ENCODE data around the gene SLC35G1.

Gene SLC35G1

DNA sequence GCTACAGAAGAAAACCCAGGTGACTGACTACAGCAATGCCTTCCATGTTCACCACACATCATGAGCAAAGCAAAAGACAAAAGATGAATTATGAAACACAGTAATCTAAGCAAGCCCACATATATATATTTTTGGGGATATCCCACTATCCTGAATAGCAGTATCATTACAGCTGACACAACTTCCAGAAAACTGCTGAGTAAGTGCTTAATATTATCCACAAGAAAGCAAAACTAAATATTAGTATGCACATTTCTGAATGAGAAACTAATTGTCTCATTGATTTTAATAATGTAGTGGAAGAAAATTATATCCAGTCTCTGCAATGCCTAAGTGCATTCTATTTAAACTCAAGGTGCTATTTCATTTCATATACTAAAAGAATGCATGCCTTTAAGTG, 14.5 kb upstream of the SLC35G1 start:
- no peak for DNase-seq

DNA sequence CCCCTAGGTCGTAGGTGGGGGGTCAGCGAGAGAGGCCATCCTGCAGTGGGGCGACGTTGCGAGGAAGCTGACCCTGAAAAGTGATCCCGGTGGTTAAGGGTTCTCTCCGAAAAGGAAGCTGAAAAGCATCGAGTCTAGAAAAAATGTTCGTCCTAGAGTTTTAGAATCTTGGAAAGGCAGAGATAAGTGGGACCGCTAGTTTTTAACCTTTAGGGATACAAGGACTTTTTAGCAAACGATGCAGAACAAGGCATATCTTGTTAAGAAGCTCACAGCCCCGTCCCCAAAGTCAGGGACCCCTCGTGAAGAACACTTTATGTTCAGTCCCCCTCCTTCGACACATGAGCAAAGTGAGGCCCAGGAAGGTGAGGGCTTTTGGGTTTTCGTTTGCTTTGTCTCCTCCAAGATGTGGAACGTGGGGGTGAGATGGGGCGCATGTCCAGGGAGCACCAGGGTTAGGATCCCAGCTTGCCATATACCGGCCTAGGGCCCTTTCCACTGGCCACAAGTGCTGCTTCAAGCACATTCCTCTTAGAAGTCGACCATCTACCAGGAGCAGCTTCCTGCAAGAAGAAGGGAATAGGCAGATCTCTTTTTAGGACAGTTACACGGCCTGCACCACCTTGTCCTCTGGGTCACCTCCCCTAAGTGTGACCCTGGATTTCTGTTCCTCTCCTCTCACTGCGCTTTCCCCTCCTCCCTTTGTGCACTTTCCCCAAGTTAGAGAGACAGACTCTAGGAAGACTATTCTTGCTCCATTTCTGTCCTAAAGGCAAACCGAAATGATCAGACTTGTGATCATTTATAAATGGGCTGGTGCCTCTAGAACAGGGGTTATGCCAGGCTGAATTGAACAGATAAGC, 969 bp downstream of the SLC35G1 start:
- DNase-seq, result no peak

DNA sequence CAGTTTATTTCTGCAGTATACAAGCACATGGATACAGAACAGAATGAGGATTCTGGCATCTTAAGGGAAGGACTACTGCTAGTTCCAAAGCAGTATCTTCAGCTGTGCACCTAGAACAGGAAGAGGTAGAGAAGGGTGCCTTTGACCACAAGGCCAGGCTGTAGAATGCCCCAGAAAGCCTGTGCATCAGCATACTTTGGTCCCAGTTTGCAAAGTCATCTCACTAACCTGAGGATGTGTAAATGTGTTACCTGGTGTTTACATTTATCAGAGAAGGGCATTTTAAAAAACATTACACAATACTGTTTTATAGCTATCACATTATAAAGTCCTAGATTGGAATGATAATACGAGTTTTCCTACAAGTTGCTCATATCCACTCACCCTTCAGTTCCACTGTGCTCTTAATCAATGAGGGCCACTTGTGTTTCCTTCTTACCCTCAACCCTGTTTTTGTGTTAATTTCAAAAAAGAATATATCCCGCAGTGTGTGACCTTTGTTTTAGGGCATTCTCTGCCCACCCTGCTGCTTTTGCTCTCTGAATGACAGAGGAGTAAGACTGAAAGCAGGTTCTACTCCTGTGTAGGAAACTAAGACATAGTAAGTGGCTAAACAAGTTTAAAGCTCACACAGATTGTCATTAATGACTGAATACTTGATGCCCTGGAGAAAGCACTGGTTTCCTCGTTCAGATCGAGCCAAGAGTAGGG, 3.4 kb downstream of the SLC35G1 start:
- no peak for DNase-seq

DNA sequence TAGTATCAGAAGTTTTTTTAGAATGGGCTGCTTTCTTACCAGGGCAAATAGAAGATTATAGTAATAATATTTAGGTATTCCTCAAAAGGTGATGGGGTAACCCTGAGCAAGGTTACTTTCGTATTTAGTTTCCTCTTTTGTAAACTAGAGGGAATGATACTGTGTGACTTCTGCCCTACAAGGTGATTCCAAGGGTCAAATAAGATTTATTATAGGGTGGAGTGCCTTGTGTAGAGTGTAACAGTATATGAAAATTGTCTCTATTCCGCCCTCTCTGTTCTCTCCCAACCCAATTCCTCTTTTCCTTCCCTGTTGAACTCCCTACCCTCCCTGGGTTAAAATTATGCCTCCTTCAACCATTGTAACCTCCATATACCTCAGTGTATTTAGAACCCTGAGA, 5.3 kb downstream of the SLC35G1 start:
- no peak for DNase-seq

DNA sequence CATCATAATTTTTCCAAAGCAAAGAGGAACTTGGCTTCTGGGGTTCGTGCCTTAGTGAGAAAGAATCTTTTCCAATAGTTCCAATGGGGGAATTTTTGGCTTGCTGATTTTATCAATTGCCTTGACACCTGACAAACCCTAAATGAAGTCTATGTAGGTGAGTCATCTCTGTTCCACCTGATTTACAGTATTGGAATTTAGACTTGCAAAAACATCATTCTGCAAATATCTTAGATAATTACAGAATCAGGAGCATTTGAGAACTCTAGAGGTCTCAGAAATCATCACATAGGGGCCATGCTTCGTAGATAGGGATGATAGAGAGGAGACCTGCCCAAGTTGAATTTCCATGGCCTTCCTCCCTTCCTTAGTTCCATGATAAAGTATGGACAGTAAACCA, 9.3 kb downstream of the SLC35G1 start:
- DNase-seq, result no peak

DNA sequence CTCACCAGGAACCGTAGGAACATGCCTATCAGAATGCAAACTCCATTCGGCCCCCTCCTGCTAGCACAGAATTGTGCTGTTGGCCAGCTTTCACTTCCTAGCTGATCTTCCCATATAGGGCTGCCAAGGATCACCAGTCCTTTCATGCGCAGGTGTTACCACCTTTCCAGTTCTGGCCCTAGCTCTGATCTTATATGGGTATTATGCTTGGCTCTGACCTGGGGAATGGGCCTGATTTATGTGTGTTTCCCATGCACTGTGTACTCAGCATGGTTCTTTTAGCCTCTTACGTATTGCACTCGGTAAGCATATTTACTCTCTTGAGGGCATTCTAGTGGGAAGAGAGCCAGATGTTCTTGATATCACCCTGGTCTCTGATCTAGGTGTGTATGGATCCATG, 11.1 kb downstream of the SLC35G1 start:
- no peak for DNase-seq

DNA sequence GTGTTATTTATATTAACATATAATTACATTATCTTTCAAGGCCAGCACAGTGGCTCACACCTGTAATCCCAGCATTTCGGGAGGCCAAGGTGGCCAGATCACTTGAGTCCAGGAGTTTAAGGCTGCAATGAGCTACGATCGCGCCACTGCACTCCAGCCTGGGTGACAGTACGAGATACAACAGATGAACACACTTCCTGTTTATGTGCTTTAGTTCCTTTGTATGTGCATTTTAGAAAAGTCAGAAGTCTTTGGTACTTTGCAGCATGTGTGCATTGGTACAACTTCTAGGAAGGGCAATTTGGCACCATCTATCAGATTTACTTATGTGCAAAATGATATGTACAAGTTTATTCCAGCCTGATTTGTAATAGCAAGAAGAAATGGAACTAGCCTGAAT, 13.3 kb downstream of the SLC35G1 start:
- no peak for DNase-seq

DNA sequence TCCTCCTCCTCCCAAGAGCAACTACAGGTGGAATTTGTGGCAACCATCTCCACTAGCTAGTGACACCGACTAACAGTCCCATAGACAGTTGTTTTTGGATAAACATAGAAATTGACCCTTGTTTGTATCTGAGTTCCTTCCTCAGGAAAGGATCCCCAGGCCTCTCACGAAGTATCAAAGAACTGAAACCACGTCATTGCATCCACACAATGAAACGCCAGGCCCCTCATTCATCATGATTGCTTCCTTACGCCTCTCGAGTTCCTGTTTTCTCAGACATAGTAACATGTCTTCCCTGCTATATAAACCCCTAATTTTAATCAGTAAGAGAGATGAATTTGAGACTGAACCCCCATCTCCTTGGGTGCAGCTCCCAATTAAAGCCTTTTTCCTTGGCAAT, 18.1 kb downstream of the SLC35G1 start:
- no peak for DNase-seq

DNA sequence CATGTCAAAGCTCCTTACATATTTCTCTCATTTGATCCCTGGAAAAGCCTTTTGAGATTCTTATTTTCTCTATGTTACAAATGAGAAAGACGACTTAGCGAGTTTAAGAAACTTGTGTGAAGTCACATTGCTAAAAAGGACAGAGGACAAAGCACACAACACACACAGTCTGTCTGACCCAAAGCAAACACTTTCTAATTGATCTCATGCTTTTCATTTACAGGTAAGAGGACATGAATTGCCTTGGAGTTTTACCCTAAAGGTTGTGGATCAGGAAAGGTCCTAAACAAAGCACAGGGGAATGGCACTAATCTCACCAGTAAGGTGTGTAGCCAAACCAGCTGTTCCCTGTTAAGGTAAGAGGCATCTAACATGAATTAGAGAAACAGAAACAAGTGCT, 18.7 kb downstream of the SLC35G1 start:
- no peak for DNase-seq

DNA sequence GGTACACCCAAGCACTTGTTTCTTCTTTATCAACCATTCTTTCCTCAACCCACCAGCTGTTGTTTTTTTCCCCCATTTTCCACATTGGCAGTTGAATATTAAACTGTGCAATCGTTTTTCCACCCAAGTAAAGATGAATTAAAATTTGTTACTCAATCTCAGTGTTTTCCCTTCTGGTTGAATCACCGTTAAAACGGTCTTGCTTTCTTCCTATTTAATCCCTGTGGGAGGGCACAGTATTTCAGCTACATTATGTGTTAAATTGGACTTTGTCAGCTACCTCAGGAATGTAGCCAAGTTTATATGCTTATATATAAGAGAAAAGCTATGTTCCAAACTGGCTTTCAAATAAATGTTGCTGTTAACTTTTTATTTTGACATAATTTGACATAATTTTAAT, 19.9 kb downstream of the SLC35G1 start:
- DNase-seq, result no peak

DNA sequence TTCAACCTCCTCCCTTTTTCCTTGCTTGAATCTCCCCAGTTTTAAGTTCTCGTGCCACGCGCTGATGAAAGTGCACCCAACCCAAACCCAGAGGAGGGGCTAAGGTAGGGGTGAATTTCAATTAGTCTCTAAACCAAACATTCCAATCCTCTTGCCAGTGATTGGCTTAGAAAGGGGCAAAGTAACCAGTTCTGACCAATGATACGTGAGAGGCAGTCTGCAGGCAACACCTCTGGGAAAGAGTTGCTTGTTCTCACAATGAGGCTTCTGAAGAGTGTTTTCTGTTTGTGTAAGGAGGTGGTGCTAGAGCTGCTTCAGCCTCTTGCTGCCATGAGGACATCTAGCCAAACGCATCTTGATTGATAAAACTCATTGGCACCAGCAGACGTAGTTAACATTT, 21.8 kb downstream of the SLC35G1 start:
- no peak for DNase-seq

DNA sequence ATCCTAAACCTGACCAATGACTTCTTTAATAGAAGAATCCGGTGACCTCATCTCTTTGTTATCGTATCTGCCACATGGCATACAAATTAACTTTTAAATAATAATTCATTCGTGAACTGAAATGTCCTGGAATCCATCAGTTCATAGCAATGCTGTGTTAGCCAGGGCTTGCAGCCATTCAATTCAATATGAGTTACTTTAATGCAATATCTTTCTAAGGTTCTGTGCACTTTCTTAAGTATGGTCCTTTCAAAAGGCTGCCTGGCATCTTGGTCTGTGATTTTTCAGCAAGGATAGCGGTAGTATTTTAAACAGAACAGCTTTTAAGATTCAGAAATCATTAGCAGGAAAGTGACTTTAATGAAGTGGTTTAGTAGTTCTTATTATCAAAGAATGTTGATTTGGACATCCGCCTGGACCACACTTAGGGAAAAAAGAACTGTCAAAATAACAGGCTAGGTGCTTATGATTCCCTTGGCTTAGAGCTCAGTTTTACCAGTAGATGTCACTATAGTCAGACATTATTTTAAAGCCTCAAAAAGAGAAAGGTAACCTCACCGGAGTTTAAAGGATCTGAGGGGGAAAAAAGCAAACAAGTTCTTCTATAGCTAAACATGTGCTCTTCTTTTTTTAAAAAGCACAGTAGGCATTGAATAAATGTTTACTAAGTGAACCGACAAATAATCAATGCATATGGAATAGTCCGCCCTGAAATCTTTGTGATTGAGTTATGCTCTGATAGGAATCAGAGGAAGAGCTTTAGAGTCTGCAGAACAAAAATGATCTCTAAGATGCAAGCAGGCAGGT, 22.7 kb downstream of the SLC35G1 start:
- DNase-seq, result no peak

DNA sequence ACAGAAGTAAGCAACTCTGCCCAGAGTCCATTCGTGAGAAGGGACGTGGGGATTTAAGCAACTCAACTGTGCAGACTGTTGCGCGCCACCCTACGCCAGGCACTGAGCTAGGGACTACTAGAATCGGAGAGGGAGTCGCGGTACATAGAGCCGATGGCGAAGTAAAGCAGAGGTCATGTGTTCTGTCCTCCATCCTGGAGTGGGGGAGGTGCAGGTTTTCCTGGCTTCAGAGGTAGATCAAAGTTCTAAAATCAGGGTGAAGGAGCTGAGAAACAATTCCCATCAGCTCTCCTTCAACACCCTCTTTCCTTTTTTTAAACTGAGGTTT, 23.2 kb downstream of the SLC35G1 start:
- DNase-seq, result no peak

DNA sequence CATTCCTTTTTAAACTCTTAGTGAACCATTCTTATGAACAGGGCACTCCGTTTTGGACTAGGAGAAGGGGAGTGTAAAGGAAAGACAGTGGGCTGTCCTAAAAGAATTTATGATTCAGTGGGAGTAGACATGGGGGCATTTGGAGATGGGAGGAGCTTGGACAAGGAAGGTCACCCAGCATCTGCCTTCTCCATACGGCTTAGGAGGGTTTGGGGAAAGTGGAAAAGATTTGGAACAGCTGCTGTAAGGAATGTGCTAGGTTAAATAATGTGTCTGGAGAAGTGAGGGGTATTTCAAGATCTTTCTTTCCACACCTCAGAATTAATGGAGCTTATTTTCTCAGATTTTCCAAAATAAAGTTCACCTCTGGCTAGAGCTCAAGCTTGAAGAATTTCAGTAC, 24.0 kb downstream of the SLC35G1 start:
- DNase-seq, result no peak

DNA sequence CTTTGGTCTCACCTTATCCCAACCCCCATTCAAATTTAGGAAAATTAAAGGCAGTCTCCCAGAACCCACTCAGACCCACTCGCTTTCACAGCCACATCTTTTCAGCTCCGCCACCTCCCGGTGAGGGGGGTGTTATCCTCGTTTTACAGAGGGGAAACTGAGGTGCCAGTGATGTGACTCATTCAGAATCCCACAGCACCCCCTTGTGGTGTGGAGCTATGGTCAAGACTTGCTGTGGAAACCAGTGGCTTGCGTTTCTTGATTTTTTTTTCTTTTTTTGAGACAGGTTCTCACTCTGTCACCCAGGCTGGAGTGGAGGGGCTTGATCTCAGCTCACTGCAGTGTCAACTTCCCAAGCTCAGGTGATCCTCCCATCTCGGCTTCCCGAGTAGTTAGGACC, 27.6 kb downstream of the SLC35G1 start:
- peak in 1 of 2 donors; percentile 37 for DNase-seq

DNA sequence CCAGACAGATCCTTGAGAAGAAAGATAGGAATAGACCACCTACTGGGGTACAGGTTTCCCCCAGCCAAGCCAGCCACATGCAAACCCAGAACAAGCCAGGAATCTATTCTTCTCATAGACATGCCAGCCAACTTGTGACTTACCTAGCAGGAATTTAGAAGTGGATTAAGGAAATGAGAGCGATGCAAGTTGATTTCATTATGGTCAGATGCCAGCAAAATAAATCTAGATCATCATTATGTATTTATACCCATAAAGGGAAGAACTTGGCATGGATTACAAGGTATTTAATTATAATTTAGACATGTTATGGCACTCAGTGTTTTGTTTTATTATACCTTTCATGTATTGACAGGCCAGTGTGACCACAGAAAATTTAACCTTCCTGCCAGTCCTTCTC, 32.8 kb downstream of the SLC35G1 start:
- no peak for DNase-seq

DNA sequence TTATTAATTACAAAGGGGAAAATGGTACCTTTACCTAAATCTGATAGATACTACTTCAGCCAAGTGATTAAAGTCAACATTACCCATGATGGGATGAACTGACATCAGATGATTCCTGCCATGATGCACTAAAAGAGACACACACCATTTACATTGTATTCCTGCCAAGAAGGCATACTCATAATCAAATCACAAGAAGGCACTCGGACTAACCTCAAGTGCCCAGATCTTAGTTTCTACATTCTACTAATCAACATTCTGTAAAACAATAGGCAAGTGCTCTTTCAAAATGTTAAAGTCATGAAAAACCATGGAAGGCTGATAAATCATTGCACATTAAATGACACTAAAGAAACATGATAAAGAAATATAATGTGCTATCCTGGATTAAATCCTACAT, 44.4 kb downstream of the SLC35G1 start:
- DNase-seq, result no peak

DNA sequence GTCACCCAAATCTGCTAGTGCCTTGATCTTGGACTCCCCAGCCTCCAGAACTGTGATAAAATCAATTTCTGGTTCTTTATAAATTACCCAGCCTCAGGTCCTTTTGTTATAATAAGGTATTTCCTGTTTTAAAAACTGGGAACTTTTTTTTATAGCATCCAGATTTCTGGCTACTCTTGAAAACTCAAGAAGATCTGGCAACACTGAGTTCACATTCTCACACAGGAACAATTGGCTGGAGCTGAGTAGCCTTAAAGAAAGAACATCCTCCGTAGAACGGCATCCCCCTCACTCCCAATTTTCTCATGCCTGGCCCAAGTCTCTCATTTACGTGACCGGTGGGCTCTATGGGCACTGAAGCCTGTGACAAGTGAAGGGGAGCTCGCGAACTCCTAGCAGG, 47.1 kb downstream of the SLC35G1 start:
- no peak for DNase-seq

DNA sequence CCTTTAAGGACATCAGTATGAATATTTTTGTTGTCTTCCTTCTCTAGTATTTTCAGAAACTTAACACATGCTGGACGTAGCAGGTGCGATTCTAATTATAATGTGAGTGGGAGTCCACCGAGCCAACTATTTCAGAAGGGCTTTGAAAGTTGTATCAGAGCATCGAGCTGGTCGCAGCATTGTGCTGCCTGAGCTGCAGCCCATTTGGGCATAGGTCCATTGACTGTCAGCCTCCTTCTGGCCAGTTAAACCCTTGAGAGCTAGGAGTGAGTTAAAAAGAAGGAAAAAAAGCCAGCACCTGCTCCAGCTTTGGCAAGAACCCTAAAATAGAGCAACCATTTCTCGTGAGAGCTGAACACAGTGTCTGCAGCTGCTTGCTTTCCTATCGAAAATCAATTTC, 47.8 kb downstream of the SLC35G1 start:
- no peak for DNase-seq

DNA sequence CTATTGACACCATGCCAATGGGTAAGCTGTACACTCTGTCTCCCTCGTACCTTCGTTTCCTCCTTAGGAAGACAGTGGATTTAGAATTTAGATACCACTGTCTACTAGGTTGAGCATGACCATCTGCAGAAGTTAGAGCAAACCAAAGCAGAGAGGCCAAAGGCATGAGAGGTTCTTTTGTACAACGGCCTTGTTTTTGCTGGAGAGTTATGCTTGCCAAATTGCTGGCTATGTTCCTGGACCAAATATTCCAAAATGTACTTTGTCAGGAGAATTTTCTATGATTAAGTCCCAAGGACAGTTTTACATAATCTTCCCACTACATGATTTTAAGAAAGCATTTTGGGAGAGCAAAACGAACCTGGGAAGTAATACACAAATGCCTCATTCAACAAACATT, 52.0 kb downstream of the SLC35G1 start:
- no peak for DNase-seq

DNA sequence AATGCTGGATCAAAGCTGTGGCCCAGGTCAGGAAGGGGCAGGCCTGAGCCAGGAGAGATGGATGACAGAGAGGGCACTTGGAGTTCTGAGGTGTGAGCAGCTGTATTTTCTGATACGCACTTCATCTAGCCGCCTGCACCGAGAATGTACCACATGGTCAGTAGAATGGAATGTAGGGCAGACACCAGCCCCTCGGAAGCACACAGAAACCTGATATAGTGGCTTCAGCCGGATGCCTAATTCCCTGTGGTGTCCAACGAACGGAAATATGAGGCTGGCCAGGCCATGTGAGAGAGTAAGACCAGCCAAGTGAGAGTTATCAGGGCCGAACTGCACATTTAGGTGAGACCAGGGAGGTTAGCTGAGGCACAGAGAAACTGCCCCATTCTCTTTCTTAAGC, 53.3 kb downstream of the SLC35G1 start:
- DNase-seq, result no peak

DNA sequence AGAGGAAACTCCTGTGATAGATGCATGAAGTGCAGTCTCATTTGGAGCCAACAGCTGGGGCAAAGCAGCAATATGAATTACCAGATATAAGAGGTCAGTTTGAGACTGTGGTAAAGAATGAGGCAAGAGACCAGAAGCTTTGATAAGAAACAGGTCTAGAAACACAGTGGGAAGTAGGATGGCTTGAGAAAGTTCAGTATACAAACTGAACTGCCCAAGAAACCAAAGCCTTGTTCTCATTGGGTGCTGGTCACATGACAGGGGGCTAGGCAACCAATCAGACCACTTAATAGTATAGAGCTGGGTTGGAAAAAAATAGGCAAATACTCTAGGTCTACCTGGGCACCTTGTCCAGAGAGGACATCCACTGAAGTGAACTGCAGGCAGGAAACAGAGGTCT, 53.7 kb downstream of the SLC35G1 start:
- DNase-seq, result no peak

DNA sequence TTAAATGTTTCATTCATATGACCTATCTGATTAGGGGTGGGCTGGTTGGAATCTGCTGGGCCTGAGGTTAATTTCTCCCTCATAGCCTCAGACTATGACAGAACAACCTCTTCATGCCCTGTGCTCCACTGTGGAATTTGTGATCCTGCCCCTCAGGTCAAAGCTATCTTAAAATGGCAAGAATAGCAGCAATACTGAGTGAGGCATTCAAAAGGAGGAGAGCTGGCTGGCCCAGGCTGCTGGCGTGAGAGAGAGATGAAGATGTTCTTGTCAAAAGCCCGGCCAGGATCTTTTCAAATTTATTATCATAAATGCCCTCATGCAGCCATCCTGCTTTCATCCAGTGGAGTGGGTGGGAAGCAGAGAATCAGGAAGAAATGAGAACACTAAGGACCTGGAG, 58.1 kb downstream of the SLC35G1 start:
- no peak for DNase-seq
